Uterus (tissue), 4 donors: Measurements from ENCODE around the gene GZMA. TPM values are rescaled to one million over a fixed set of nuclear protein-coding genes. Genes with fewer than 3 reads are reported as not detected.

Experiments used
- DNase-seq, 2 donors: peaks; one replicate each; pipeline ENCODE4 v3.0.0-alpha.2; 2019 to 2020
- H3K27ac ChIP-seq, 2 donors: fragments of 200-600 bp; sonication (generic); 1 replicate in 1 of 2; 2 replicates in 1 of 2; pipeline ENCODE4 v1.5.1; 2016 to 2018
- H3K27me3 ChIP-seq, 2 donors: fragments of 200-600 bp; sonication (generic); one replicate each; pipeline ENCODE4 v1.5.1; 2018 to 2019; ENCODE audit warnings: control low read depth in 1 of 2
- H3K36me3 ChIP-seq, 2 donors: fragments of 200-600 bp; sonication (generic); one replicate each; pipeline ENCODE4 v1.5.1; 2019; ENCODE audit warnings: control low read depth in 1 of 2
- H3K4me1 ChIP-seq, 2 donors: fragments of 200-600 bp; sonication (generic); one replicate each; pipeline ENCODE4 v1.5.1; 2018 to 2019; ENCODE audit warnings: control low read depth in 1 of 2
- H3K4me3 ChIP-seq, 2 donors: fragments of 200-600 bp; sonication (generic); 1 replicate in 1 of 2; 2 replicates in 1 of 2; pipeline ENCODE4 v1.5.1; 2018 to 2019; ENCODE audit warnings: mild to moderate bottlenecking in 1 of 2
- H3K9me3 ChIP-seq, 2 donors: fragments of 200-600 bp; sonication (generic); one replicate each; pipeline ENCODE4 v1.5.1; 2019; ENCODE audit warnings: control low read depth in 1 of 2
- POLR2A ChIP-seq, 2 donors: fragments of 450-650 bp; IDR thresholded peaks; one replicate each; pipeline ENCODE4 v1.6.1; 2016; ENCODE audit warnings: antibody characterized with exemption in 2 of 2, mild to moderate bottlenecking in 1 of 2, moderate library complexity in 1 of 2
- intact Hi-C: fragments of 100-400 bp; cut with DNase I; formaldehyde crosslinking; loops from one replicate; pipeline ENCODE4 v1.15.1; 2023; ENCODE audit warnings: low total_unique reads
- total RNA-seq, 4 donors: library from RNA; depleted of rRNA in 3 of 4; stranded (reverse); fragments of >200 nt in 3 of 4; gene quantifications; one replicate each; pipeline versions ENCODE4 v1.1.0 to v1.2.4, GENCODE V29; 2014 to 2023
- TF ChIP-seq, protein P1 (sequence below), 4 experiments: fragments of 200-600 bp in 2 of 4; fragments of 450-650 bp in 2 of 4; sonication (generic) in 2 of 4; IDR thresholded peaks; one replicate each; pipeline ENCODE4 v1.5.1; 2016 to 2019; ENCODE audit warnings: antibody characterized with exemption in 4 of 4, mild to moderate bottlenecking in 2 of 4, moderate library complexity in 1 of 4
- donor health status: DM: yes; HTN: yes; CAD: no.

Gene GZMA
- total RNA-seq, 4 donors from 2014 or later: 0.51 to 1.7 (median 1.4) TPM; not detected in 1

DNA sequence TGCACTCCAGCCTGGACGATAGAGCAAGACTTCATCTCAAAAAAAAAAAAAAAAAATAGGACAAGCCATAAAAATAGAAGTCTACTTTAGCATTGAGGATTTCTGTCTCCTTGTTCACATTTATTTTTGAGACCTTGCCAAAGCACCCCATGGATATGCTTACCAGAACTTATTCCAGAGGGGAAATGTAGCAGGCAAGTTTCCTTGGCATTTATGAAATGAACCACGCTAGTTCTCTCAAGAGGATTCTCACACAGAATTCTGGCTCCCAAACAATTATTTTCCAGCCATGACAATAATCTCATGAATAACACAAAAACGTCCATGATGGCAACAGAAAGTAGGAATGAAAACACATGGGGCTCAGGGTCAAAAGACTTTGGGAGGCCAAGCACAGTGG, 34.1 kb downstream of the GZMA start:
- no peak overlapping the region for H3K4me3 ChIP-seq
- H3K36me3 ChIP-seq: no peaks in the 10 kb centered on the region
- H3K27me3 ChIP-seq: no peaks in the 10 kb centered on the region
- no peaks in the 10 kb centered on the region for H3K4me1 ChIP-seq
- no peak overlapping the region for H3K27ac ChIP-seq
- intact Hi-C loops: no loop called here
- H3K9me3 ChIP-seq: no peaks in the 10 kb centered on the region
- TF ChIP-seq, protein P1, sequence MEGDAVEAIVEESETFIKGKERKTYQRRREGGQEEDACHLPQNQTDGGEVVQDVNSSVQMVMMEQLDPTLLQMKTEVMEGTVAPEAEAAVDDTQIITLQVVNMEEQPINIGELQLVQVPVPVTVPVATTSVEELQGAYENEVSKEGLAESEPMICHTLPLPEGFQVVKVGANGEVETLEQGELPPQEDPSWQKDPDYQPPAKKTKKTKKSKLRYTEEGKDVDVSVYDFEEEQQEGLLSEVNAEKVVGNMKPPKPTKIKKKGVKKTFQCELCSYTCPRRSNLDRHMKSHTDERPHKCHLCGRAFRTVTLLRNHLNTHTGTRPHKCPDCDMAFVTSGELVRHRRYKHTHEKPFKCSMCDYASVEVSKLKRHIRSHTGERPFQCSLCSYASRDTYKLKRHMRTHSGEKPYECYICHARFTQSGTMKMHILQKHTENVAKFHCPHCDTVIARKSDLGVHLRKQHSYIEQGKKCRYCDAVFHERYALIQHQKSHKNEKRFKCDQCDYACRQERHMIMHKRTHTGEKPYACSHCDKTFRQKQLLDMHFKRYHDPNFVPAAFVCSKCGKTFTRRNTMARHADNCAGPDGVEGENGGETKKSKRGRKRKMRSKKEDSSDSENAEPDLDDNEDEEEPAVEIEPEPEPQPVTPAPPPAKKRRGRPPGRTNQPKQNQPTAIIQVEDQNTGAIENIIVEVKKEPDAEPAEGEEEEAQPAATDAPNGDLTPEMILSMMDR (IDR thresholded peaks at IDR 0.05): no peak
- TF ChIP-seq POLR2A (IDR thresholded peaks at IDR 0.05): no peak
- no peak for DNase-seq

GRCh38 chr5:55140908-55141665, 38.6 kb downstream of the GZMA start:
- H3K9me3 ChIP-seq: no peaks in the 10 kb centered on the region
- no peak overlapping the region for H3K27ac ChIP-seq
- H3K27me3 ChIP-seq: no peaks in the 10 kb centered on the region
- TF ChIP-seq, protein P1 (IDR thresholded peaks at IDR 0.05): no peak
- no peak for TF ChIP-seq POLR2A (IDR thresholded peaks at IDR 0.05)
- H3K4me1 ChIP-seq: no peaks in the 10 kb centered on the region
- no peak overlapping the region for H3K4me3 ChIP-seq
- intact Hi-C loops: no loop called here
- H3K36me3 ChIP-seq: no peaks in the 10 kb centered on the region
- no peak for DNase-seq

DNA sequence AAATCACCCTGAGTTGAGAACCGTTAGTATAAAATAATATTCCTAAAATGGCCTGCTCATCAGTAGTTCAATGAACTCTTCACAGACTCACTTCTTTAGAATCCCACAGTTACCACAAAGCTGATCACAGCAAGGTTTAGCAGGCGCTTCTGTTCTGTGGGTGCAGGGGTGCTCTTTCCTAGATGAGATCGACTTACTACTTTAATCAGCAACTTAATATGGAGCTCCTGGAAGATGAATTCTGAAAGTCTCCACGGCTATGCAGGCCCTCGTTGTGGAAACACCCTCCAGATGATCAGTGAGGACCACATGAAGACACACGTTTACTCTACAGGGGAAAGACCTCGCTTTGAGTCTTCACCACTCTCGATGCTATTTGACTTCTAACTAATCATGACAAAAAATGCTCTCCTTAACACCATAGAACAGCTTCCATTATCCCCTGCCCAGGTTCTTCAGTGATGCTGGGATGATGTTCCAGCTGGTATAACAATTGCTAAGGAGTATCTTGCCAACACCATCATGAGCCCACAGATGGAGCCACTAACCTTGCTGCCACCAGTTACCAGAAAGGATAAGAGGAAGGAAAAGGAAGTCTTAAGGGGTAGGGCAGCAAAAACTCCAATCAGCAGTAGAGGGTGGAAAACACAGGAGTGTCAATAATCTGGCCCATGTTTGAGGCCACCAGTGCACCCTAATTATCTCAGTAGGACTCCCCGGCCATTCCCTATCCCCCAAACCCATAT, 39.7 kb downstream of the GZMA start:
- no peaks in the 10 kb centered on the region for H3K9me3 ChIP-seq
- H3K27me3 ChIP-seq: no peaks in the 10 kb centered on the region
- no peaks in the 10 kb centered on the region for H3K36me3 ChIP-seq
- H3K4me3 ChIP-seq: no peak overlapping the region
- intact Hi-C loops: no loop called here
- H3K4me1 ChIP-seq: no peaks in the 10 kb centered on the region
- TF ChIP-seq POLR2A (IDR thresholded peaks at IDR 0.05): no peak
- TF ChIP-seq, protein P1 (IDR thresholded peaks at IDR 0.05): no peak
- DNase-seq: no peak
- no peak overlapping the region for H3K27ac ChIP-seq

- TF ChIP-seq, protein P1 (IDR thresholded peaks at IDR 0.05): no peak
- no peak for TF ChIP-seq POLR2A (IDR thresholded peaks at IDR 0.05)
- H3K9me3 ChIP-seq: no peaks in the 10 kb centered on the region
- DNase-seq: no peak
- H3K4me1 ChIP-seq: no peaks in the 10 kb centered on the region
- intact Hi-C loops: no loop called here
- no peak overlapping the region for H3K4me3 ChIP-seq
- H3K27me3 ChIP-seq: peaks cover 0 to 4% of the 10 kb centered on the region in 2 donors
- H3K36me3 ChIP-seq: no peaks in the 10 kb centered on the region
- no peak overlapping the region for H3K27ac ChIP-seq
These were observed 41.2 kb downstream of the GZMA start for GRCh38 chr5:55143624-55144023.

- intact Hi-C loops: no loop called here
- no peak overlapping the region for H3K4me3 ChIP-seq
- no peaks in the 10 kb centered on the region for H3K36me3 ChIP-seq
- peaks cover 0 to 4% of the 10 kb centered on the region in 2 donors for H3K27me3 ChIP-seq
- no peaks in the 10 kb centered on the region for H3K4me1 ChIP-seq
- H3K9me3 ChIP-seq: no peaks in the 10 kb centered on the region
- TF ChIP-seq, protein P1 (IDR thresholded peaks at IDR 0.05): no peak
- no peak for TF ChIP-seq POLR2A (IDR thresholded peaks at IDR 0.05)
- DNase-seq: no peak
- H3K27ac ChIP-seq: no peak overlapping the region
These were observed 43.6 kb downstream of the GZMA start for GRCh38 chr5:55146080-55146479.
